Measurements from ENCODE around the gene NPAS1. TPM values are rescaled to one million over a fixed set of nuclear protein-coding genes. Genes with fewer than 3 reads are reported as not detected.
"Not testable (repeated sequence)": the region's sequence is repeated elsewhere in the genome, so short reads cannot be mapped to it uniquely, and the experiment has no call there.

NPAS1 gene
- total RNA-seq, 1 donor from 2014 or later, result 3.9 TPM

DNA sequence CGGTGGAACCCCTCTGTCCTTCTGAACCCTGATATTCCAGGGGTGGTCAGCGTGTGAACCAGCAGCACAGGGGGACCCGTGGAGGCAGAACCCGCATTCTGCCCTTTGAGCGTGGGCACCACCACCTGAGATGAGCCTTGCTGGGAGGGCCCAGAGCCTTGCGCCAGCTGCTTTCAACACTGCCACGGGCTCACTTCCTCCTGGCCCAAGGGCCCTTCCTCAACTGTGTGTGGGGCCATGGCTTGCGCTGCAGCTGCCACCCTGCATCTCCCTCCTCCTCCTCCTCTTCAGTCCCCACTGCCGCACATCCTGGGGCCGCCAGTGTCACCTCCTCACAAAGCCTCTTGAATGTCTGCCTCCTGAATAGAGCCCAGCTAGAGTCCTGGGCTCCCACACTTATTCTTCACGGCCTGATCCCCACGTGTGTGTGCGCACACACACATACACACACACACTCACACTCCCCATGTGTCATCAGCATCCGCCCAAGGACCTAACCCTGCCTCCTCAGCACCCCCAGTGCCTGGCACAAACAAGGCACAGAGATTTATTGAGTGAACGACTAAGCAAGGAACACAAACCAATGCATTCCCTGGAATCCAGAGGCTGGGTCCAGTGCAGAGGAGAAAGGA lies 55.7 kb downstream of the NPAS1 start:
- Mint-ChIP-seq H3K36me3 (peaks cover 16% of the 10 kb centered on the region), H3K4me3 (no peak overlapping the region), H3K27me3 (ENCODE audit: low read depth) (no peaks in the 10 kb centered on the region), H3K9me3 (no peaks in the 10 kb centered on the region), H3K4me1 (no peaks in the 10 kb centered on the region), H3K27ac (no peak overlapping the region)
- no peak for DNase-seq (ENCODE audit: low spot score in 2 of 2, unreplicated experiment in 2 of 2)
- TF ChIP-seq, protein P1, sequence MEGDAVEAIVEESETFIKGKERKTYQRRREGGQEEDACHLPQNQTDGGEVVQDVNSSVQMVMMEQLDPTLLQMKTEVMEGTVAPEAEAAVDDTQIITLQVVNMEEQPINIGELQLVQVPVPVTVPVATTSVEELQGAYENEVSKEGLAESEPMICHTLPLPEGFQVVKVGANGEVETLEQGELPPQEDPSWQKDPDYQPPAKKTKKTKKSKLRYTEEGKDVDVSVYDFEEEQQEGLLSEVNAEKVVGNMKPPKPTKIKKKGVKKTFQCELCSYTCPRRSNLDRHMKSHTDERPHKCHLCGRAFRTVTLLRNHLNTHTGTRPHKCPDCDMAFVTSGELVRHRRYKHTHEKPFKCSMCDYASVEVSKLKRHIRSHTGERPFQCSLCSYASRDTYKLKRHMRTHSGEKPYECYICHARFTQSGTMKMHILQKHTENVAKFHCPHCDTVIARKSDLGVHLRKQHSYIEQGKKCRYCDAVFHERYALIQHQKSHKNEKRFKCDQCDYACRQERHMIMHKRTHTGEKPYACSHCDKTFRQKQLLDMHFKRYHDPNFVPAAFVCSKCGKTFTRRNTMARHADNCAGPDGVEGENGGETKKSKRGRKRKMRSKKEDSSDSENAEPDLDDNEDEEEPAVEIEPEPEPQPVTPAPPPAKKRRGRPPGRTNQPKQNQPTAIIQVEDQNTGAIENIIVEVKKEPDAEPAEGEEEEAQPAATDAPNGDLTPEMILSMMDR (IDR thresholded peaks at IDR 0.05; ENCODE audit: unreplicated experiment), result no peak

DNA sequence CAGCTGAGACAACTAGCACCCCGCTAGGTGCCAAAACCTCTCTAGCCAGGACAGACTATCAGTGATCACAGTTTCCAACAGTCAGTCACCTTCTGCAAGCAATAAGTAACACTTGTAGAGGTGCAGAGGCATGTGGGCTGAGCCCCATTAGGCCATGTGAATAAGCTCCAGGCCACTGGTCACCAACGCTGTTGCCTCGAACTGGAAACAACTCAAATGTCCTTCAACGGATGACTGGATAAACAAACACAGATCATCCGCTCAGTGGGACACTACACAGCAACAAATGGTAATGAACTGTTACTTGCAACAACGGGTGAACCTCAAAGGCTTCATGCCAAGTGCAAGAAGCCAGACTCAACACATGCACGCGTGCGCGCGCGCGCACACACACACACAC lies 56.3 kb downstream of the NPAS1 start:
- TF ChIP-seq, protein P1 (IDR thresholded peaks at IDR 0.05; ENCODE audit: unreplicated experiment), result no peak
- Mint-ChIP-seq H3K36me3 (peaks cover 14% of the 10 kb centered on the region), H3K4me1 (no peaks in the 10 kb centered on the region), H3K4me3 (no peak overlapping the region), H3K9me3 (no peaks in the 10 kb centered on the region), H3K27ac (no peak overlapping the region), H3K27me3 (ENCODE audit: low read depth) (no peaks in the 10 kb centered on the region)
- no peak for DNase-seq (ENCODE audit: low spot score in 2 of 2, unreplicated experiment in 2 of 2)

DNA sequence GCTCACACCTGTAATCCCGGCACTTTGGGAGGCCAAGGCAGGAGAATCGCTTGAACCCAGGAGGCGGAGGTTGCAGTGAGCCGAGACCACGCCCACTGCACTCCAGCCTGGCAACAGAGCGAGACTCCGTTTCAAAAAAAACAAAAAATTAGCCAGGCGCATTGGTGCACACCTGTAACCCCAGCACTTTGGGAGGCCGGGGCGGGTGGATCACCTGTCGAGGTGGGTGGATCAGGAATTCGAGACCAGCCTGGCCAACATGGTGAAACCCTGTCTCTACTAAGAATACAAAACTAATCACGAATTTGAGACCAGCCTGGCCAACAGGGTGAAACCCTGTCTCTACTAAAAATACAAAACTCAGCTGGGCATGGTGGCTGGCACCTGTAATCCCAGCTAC lies 58.7 kb downstream of the NPAS1 start:
- not testable (repeated sequence) for H3K27me3 Mint-ChIP-seq (ENCODE audit: low read depth); H3K27ac Mint-ChIP-seq; H3K4me3 Mint-ChIP-seq; DNase-seq (ENCODE audit: low spot score in 2 of 2, unreplicated experiment in 2 of 2); H3K4me1 Mint-ChIP-seq; H3K9me3 Mint-ChIP-seq
- peaks cover 16% of the 10 kb centered on the region for H3K36me3 Mint-ChIP-seq

DNA sequence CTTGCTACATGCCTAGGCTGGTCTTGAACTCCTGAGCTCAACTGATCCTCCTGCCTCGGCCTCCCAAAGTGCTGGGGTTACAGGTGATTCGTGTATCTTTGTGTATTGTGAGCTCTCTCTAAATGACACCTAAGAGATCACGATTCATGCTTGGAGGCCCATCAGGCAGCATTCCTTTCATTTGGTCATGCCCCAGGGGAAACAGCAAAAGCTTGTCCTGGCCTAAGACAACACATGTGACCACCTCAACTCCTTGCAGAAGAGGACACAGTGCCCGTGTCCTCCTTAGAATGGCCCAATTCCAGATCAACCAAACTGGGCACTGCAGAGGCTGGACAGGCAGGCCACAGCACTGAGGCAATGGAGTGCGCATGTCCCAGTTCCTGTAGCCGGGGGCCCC lies 61.5 kb downstream of the NPAS1 start:
- no peak for DNase-seq (ENCODE audit: low spot score in 2 of 2, unreplicated experiment in 2 of 2)
- TF ChIP-seq, protein P1 (IDR thresholded peaks at IDR 0.05; ENCODE audit: unreplicated experiment), result no peak
- H3K4me1 Mint-ChIP-seq, result no peaks in the 10 kb centered on the region
- no peaks in the 10 kb centered on the region for H3K9me3 Mint-ChIP-seq
- no peak overlapping the region for H3K27ac Mint-ChIP-seq
- no peak overlapping the region for H3K4me3 Mint-ChIP-seq
- no peaks in the 10 kb centered on the region for H3K27me3 Mint-ChIP-seq (ENCODE audit: low read depth)
- peaks cover 31% of the 10 kb centered on the region for H3K36me3 Mint-ChIP-seq

DNA sequence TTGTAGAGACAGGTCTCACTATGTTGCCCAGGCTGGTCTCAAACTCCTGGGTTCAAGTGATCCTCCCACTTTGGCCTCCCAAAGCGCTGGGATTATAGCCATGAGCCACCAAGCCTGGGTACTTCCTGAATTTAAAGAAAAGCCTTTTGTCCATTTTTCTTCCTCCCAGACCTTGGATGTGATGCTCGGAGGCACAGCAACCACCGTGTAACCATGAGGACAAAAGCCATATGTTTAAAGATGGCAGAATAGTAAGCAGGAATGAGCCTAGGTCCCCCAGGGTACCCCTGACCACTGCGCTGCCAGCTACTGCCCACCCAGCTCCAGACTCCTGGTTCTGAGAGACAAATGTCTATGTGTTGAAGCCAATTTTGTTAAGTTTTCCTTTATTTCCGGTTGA lies 62.9 kb downstream of the NPAS1 start:
- DNase-seq (ENCODE audit: low spot score in 2 of 2, unreplicated experiment in 2 of 2), result no peak
- no peaks in the 10 kb centered on the region for H3K27me3 Mint-ChIP-seq (ENCODE audit: low read depth)
- H3K4me3 Mint-ChIP-seq, result no peak overlapping the region
- H3K36me3 Mint-ChIP-seq, result peaks cover 39% of the 10 kb centered on the region
- H3K4me1 Mint-ChIP-seq, result no peaks in the 10 kb centered on the region
- no peak overlapping the region for H3K27ac Mint-ChIP-seq
- TF ChIP-seq, protein P1 (IDR thresholded peaks at IDR 0.05; ENCODE audit: unreplicated experiment), result no peak
- no peaks in the 10 kb centered on the region for H3K9me3 Mint-ChIP-seq

DNA sequence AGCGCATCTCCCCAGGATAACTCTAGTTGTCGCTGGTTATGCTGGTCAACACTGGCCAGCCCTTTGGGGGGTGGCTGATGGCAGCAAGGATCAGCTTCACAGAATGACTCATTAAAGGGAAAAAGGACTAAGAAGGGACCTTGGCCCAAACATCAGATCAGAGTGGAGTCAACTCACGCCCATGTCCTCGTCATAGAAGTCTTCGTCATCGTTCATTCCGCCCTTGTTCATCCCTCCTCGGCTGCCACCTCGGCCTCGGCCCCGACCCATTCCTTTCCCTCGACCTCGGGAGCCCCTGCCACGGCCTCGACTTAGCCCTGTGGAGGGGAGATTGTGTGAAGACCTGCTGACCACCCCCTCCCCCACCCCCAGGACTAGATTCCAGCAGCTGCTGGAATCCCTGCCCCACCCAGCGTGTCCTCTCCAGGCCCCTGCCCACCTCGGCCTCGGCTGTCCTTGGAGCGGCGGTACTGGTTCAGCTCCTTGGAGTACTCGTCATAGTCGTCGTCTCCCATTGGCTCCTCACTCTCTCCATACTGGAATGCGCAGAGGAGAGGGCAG lies 65.3 kb downstream of the NPAS1 start:
- TF ChIP-seq, protein P1 (IDR thresholded peaks at IDR 0.05; ENCODE audit: unreplicated experiment), result no peak
- no peaks in the 10 kb centered on the region for H3K4me1 Mint-ChIP-seq
- peaks cover 43% of the 10 kb centered on the region for H3K36me3 Mint-ChIP-seq

More for the DNA sequence above, 65.3 kb downstream of the NPAS1 start:
- Mint-ChIP-seq H3K9me3 (no peaks in the 10 kb centered on the region), H3K4me3 (no peak overlapping the region), H3K27ac (no peak overlapping the region), H3K27me3 (ENCODE audit: low read depth) (no peaks in the 10 kb centered on the region)
- DNase-seq (ENCODE audit: low spot score in 2 of 2, unreplicated experiment in 2 of 2), result no peak

Data from mesothelial cell of epicardium (in vitro differentiated cells).